ENCODE results near the gene OPN4. TPM values are rescaled to one million over a fixed set of nuclear protein-coding genes. Genes with fewer than 3 reads are reported as not detected.

The OPN4 gene
- total and polyA plus RNA-seq, 2 donors from 2014 or later, result not detected

- Histone ChIP-seq H3K9me3 (ENCODE audit: control insufficient read depth in 2 of 3, insufficient read depth in 1 of 3, low read length in 3 of 3) (no peaks in the 10 kb centered on the region), H3K36me3 (ENCODE audit: control insufficient read depth in 2 of 3, insufficient read depth in 3 of 3, low read length in 3 of 3) (no peaks in the 10 kb centered on the region), H3K27me3 (ENCODE audit: control insufficient read depth, insufficient read depth, low read length) (no peaks in the 10 kb centered on the region), H3K9ac (ENCODE audit: low read length in 3 of 3) (no peak overlapping the region), H3K4me3 (ENCODE audit: low read length in 3 of 3) (no peak overlapping the region), H3K27ac (ENCODE audit: low read depth in 2 of 2, low read length in 2 of 2) (no peak overlapping the region), H3K4me1 (ENCODE audit: control insufficient read depth in 2 of 3, insufficient read depth in 2 of 3, low read depth in 1 of 3, low read length in 3 of 3) (peaks cover 0 to 5% (median 0%) of the 10 kb centered on the region in 3 donors)
- no peak for FAIRE-seq
- no peak for TF ChIP-seq CTCF (IDR thresholded peaks at IDR 0.05; ENCODE audit: borderline replicate concordance, extremely low read depth, insufficient read depth)
- intact Hi-C loops (cut with DNase I), result no loop called here
- DNase-seq, result peak in 4 of 5 donors; percentile 50 to 84 (median 54)
Observed at GRCh38 chr10:86648704-86649427, 5.5 kb upstream of the OPN4 start.

- Histone ChIP-seq H3K36me3 (ENCODE audit: control insufficient read depth in 2 of 3, insufficient read depth in 3 of 3, low read length in 3 of 3) (no peaks in the 10 kb centered on the region), H3K27ac (ENCODE audit: low read depth in 2 of 2, low read length in 2 of 2) (no peak overlapping the region), H3K9ac (ENCODE audit: low read length in 3 of 3) (no peak overlapping the region), H3K27me3 (ENCODE audit: control insufficient read depth, insufficient read depth, low read length) (no peaks in the 10 kb centered on the region), H3K4me3 (ENCODE audit: low read length in 3 of 3) (no peak overlapping the region), H3K9me3 (ENCODE audit: control insufficient read depth in 2 of 3, insufficient read depth in 1 of 3, low read length in 3 of 3) (no peaks in the 10 kb centered on the region), H3K4me1 (ENCODE audit: control insufficient read depth in 2 of 3, insufficient read depth in 2 of 3, low read depth in 1 of 3, low read length in 3 of 3) (peaks cover 0 to 5% (median 0%) of the 10 kb centered on the region in 3 donors)
- intact Hi-C loops (cut with DNase I), result no loop called here
- FAIRE-seq (no peak), DNase-seq (peak in 2 of 5 donors; percentile 9 to 69)
- no peak for TF ChIP-seq CTCF (IDR thresholded peaks at IDR 0.05; ENCODE audit: borderline replicate concordance, extremely low read depth, insufficient read depth)
Observed at GRCh38 chr10:86649471-86650150, 4.7 kb upstream of the OPN4 start.

- peaks cover 0 to 5% (median 0%) of the 10 kb centered on the region in 3 donors for H3K4me1 ChIP-seq (ENCODE audit: control insufficient read depth in 2 of 3, insufficient read depth in 2 of 3, low read depth in 1 of 3, low read length in 3 of 3)
- DNase-seq, result peak in 1 of 5 donors; percentile 66
- no peaks in the 10 kb centered on the region for H3K27me3 ChIP-seq (ENCODE audit: control insufficient read depth, insufficient read depth, low read length)
- H3K27ac ChIP-seq (ENCODE audit: low read depth in 2 of 2, low read length in 2 of 2), result no peak overlapping the region
- intact Hi-C loops (cut with DNase I), result no loop called here
- H3K9me3 ChIP-seq (ENCODE audit: control insufficient read depth in 2 of 3, insufficient read depth in 1 of 3, low read length in 3 of 3), result no peaks in the 10 kb centered on the region
- no peak for FAIRE-seq
- H3K36me3 ChIP-seq (ENCODE audit: control insufficient read depth in 2 of 3, insufficient read depth in 3 of 3, low read length in 3 of 3), result no peaks in the 10 kb centered on the region
- TF ChIP-seq CTCF (IDR thresholded peaks at IDR 0.05; ENCODE audit: borderline replicate concordance, extremely low read depth, insufficient read depth), result no peak
- no peak overlapping the region for H3K9ac ChIP-seq (ENCODE audit: low read length in 3 of 3)
- H3K4me3 ChIP-seq (ENCODE audit: low read length in 3 of 3), result no peak overlapping the region
Observed at GRCh38 chr10:86650151-86650550, 4.2 kb upstream of the OPN4 start.

Data from kidney (tissue), 14 donors.